PFSK-1 (cell line): ENCODE data around the gene PRMT3.

Experiments
- FOXP2 ChIP-seq: optimal IDR thresholded peaks from 2 replicates; pipeline ENCODE3; 2011; ENCODE audit warnings: borderline replicate concordance, control low read depth, inconsistent platforms; ENCODE audit not compliant: insufficient read depth; ENCODE audit errors: extremely low read length, extremely low read depth
- POLR2AphosphoS5 ChIP-seq: IDR thresholded peaks from 2 replicates; pipeline ENCODE4 v1.6.1; 2012; ENCODE audit warnings: low read depth, mild to moderate bottlenecking, control low read depth, low read length, moderate library complexity
- SIN3A ChIP-seq: IDR thresholded peaks from 2 replicates; pipeline ENCODE4 v1.6.1; 2012; ENCODE audit warnings: mild to moderate bottlenecking, low read length, moderate library complexity, borderline replicate concordance; ENCODE audit not compliant: insufficient read depth
- TAF1 ChIP-seq: IDR thresholded peaks from 2 replicates; pipeline ENCODE4 v1.6.1; 2012; ENCODE audit warnings: low read length, control low read depth, borderline replicate concordance; ENCODE audit not compliant: insufficient read depth
- TF ChIP-seq, protein P1 (sequence below), 2 experiments: IDR thresholded peaks; 2 replicates each; pipeline versions ENCODE4 v1.6.1 to v1.8.0; 2011 to 2012; ENCODE audit warnings: low read depth in 2 of 2, low read length in 2 of 2, control low read depth in 1 of 2, inconsistent platforms in 1 of 2, mild to moderate bottlenecking in 1 of 2, moderate library complexity in 1 of 2; ENCODE audit not compliant: insufficient read depth in 1 of 2

The PRMT3 gene

GRCh38 chr11:20497124-20497792, 109.7 kb downstream of the PRMT3 start:
- TF ChIP-seq, protein P1, sequence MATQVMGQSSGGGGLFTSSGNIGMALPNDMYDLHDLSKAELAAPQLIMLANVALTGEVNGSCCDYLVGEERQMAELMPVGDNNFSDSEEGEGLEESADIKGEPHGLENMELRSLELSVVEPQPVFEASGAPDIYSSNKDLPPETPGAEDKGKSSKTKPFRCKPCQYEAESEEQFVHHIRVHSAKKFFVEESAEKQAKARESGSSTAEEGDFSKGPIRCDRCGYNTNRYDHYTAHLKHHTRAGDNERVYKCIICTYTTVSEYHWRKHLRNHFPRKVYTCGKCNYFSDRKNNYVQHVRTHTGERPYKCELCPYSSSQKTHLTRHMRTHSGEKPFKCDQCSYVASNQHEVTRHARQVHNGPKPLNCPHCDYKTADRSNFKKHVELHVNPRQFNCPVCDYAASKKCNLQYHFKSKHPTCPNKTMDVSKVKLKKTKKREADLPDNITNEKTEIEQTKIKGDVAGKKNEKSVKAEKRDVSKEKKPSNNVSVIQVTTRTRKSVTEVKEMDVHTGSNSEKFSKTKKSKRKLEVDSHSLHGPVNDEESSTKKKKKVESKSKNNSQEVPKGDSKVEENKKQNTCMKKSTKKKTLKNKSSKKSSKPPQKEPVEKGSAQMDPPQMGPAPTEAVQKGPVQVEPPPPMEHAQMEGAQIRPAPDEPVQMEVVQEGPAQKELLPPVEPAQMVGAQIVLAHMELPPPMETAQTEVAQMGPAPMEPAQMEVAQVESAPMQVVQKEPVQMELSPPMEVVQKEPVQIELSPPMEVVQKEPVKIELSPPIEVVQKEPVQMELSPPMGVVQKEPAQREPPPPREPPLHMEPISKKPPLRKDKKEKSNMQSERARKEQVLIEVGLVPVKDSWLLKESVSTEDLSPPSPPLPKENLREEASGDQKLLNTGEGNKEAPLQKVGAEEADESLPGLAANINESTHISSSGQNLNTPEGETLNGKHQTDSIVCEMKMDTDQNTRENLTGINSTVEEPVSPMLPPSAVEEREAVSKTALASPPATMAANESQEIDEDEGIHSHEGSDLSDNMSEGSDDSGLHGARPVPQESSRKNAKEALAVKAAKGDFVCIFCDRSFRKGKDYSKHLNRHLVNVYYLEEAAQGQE (IDR thresholded peaks at IDR 0.05; ENCODE audit: insufficient read depth in 1 of 2, low read depth in 2 of 2, low read length in 2 of 2): no peak
- TF ChIP-seq TAF1 (no peak), FOXP2 (no peak), POLR2AphosphoS5 (no peak), SIN3A (no peak)

GRCh38 chr11:20501252-20501651, 113.7 kb downstream of the PRMT3 start:
- TF ChIP-seq TAF1 (no peak), POLR2AphosphoS5 (no peak), SIN3A (no peak), FOXP2 (no peak)
- TF ChIP-seq, protein P1 (IDR thresholded peaks at IDR 0.05; ENCODE audit: insufficient read depth in 1 of 2, low read depth in 2 of 2, low read length in 2 of 2): no peak

GRCh38 chr11:20501971-20502370, 114.5 kb downstream of the PRMT3 start:
- TF ChIP-seq POLR2AphosphoS5 (no peak), FOXP2 (no peak), TAF1 (no peak)

DNA sequence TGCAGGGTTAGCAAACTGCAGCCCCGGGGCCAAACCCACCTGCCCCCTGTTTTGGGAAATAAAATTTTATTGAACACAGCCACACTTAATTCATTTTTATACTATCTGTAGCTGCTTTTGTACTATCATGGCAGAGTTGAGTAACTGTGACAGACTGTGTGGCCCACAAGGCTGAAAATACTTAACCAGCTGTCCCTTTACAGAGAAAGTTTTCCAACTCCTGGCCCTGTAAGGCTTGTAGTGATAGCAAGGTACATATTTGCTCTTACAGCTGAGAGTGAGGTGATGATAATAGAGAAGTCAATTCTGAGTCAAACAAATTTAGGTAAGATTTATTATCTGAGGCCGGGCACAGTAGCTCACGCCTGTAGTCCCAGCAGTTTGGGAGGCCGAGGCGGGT, 124.5 kb downstream of the PRMT3 start:
- TF ChIP-seq POLR2AphosphoS5 (no peak), TAF1 (no peak), FOXP2 (no peak), SIN3A (no peak)
- TF ChIP-seq, protein P1 (IDR thresholded peaks at IDR 0.05; ENCODE audit: insufficient read depth in 1 of 2, low read depth in 2 of 2, low read length in 2 of 2): no peak

DNA sequence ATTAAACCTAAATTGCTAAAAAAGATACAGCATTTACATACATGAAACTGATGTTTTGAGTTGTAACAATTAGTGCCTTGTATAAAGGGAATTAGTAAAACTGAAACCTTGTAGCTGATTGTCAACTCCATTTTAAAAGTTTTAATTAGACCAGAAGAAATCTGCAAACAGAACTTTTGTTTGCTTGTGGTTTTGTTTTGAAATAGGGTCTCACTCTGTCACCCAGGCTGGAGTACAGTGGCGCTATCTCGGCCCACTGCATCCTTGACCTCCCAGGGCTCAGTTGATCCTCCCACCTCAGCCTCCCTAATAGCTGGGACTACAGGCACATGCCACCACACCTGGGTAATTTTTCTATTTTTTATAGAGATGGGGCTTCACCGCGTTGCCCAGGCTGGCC, 125.4 kb downstream of the PRMT3 start:
- TF ChIP-seq SIN3A (no peak), TAF1 (no peak), POLR2AphosphoS5 (no peak), FOXP2 (no peak)
- TF ChIP-seq, protein P1 (IDR thresholded peaks at IDR 0.05; ENCODE audit: insufficient read depth in 1 of 2, low read depth in 2 of 2, low read length in 2 of 2): no peak
